Measurements from ENCODE around the gene F7. TPM values are rescaled to one million over a fixed set of nuclear protein-coding genes. Genes with fewer than 3 reads are reported as not detected.
"Not testable (repeated sequence)": the region's sequence is repeated elsewhere in the genome, so short reads cannot be mapped to it uniquely, and the experiment has no call there.

Gene F7
- total and polyA plus RNA-seq, 3 donors from 2014 or later: 2.2 to 4.9 (median 2.4) TPM

DNA sequence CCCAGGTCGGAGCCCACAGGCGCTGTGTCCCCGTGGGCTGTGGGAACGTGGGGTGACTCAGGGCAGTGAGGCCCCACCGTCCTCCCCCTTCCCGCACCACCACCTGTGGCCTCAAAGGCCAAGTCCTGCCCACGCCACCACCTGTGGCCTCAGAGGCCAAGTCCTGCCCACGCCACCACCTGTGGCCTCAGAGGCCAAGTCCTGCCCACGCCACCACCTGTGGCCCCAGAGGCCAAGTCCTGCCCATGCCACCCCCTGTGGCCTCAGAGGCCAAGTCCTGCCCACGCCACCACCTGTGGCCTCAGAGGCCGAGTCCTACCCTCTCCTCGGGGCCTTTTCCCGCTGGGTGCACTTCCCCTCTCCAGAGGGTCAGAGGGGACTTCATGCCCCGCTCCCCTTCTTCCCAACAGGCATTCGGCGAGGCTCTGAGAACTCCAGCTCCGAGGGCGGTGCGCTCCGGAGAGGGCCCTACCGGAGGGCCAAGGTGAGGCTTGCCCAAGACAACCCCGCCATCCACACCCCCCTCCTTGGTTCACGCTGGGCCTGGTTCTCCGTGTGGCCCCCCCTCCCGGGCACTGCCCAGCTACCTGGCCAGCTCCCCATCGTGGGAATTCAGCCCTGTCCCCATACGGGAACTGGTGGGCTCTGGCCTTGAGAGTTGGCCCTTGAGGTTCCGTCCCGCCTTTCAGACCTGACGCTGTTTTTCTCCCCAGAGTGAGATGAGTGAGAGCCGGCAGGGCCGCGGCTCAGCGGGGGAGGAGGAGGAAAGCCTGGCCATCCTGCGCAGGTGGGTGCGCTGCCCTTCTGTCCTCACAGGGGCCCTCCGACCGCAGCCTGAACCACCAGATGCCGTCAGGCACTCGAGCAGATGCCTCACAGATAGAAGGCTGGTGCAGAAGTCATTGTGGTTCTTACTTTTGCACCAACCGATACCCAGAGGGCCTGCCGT is 27.4 kb upstream of the F7 start:
- DNase-seq: no peak
- Histone ChIP-seq H3K27me3 (no peaks in the 10 kb centered on the region), H3K27ac (no peak overlapping the region), H3K36me3 (ENCODE audit: low read depth, missing control alignments) (no peaks in the 10 kb centered on the region), H3K4me1 (no peaks in the 10 kb centered on the region), H3K9me3 (no peaks in the 10 kb centered on the region), H3K4me3 (no peak overlapping the region)
- 90 to 92% methylated on average over 12 to 41 of the region's 42 CpGs for WGBS, 2 donors
- intact Hi-C loops (cut with DNase I; ENCODE audit: low total_unique reads): no loop called here
- TF ChIP-seq POLR2A (IDR thresholded peaks at IDR 0.05) (no peak), CTCF (IDR thresholded peaks at IDR 0.05) (no peak)

DNA sequence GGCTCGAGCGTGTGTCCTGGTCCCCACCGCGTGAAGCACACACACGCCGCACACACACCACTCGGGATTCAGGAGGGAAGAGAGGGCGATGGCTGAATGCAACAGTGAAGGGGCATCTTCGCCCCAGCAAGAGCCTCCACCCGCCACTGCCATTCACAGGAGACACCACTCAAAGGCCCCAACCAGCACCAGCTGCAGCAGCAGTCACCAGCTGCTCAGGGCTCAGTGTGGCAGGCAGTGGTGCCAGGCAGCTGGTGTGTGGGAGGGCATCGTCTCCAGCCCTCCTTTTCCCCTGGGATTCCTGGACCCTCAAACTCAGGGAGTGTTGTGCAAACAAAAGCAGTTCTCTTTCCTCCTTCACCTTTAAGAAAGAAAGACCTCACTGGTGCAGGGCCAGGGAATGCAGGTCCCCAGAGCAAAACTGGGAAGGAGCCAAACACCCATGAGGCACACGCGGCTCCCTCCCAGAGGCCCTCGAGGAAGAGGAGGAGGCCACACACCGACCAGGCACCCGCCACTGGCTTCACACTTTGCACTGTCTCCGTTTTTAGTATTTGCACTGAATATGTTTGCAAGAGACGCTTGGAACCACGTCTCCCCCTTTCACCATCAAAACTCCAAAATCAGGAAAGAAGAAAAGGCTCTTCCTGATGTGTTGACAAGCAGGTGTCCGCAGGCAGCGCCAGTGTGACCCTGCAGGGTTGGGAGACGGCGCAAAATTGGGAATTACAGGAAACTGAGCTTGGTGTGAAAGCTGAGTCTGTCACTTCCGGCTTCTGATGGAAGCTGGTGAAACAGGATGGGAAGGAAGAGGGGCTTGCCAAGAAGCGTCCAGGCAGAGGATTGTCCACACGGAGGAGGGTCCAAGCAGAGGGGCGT is 26.4 kb upstream of the F7 start:
- no peaks in the 10 kb centered on the region for H3K36me3 ChIP-seq (ENCODE audit: low read depth, missing control alignments)
- no peaks in the 10 kb centered on the region for H3K4me1 ChIP-seq
- DNase-seq: no peak
- intact Hi-C loops (cut with DNase I; ENCODE audit: low total_unique reads): no loop called here
- H3K27me3 ChIP-seq: no peaks in the 10 kb centered on the region
- TF ChIP-seq CTCF (IDR thresholded peaks at IDR 0.05) (no peak), POLR2A (IDR thresholded peaks at IDR 0.05) (no peak)
- no peaks in the 10 kb centered on the region for H3K9me3 ChIP-seq
- no peak overlapping the region for H3K27ac ChIP-seq
- 64 to 75% methylated on average over 16 to 27 of the region's 27 CpGs for WGBS, 2 donors
- H3K4me3 ChIP-seq: no peak overlapping the region

GRCh38 chr13:113079781-113080080 is 25.9 kb upstream of the F7 start:
- H3K9me3 ChIP-seq; H3K4me3 ChIP-seq; H3K27me3 ChIP-seq; H3K27ac ChIP-seq; intact Hi-C loops (cut with DNase I; ENCODE audit: low total_unique reads); DNase-seq; H3K4me1 ChIP-seq; H3K36me3 ChIP-seq (ENCODE audit: low read depth, missing control alignments): not testable (repeated sequence)
- WGBS, 2 donors: 60 to 61% methylated on average over 9 of the region's 9 CpGs

DNA sequence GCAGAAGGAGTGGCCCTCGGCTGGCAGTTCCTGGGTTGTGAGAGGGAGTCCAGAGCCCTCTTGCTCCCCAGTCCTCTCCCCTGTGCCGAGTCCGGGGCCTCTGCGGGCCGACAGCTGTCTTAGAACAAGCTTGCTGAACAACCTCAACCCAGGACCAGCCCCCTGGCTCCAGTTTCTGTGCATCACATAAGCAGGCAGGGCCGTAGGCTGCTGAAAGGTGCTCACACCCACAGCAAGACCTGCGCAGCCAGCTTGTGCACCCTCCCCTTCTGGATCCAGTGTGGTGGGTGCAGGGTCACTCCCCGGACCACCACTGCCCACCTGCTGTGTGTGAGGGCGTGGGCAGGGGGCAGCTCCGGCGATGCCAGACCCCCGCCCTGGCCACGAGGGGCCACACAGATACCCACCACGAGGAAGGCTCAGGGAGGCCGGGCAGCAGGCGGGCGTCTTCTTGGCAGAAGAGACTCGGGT is 25.2 kb upstream of the F7 start:
- Histone ChIP-seq H3K4me3 (no peak overlapping the region), H3K4me1 (no peaks in the 10 kb centered on the region), H3K9me3 (no peaks in the 10 kb centered on the region), H3K27ac (no peak overlapping the region), H3K36me3 (ENCODE audit: low read depth, missing control alignments) (no peaks in the 10 kb centered on the region), H3K27me3 (no peaks in the 10 kb centered on the region)
- intact Hi-C loops (cut with DNase I; ENCODE audit: low total_unique reads): no loop called here
- DNase-seq: no peak
- WGBS, 2 donors: 81 to 87% methylated on average over 14 to 17 of the region's 18 CpGs
- TF ChIP-seq CTCF (IDR thresholded peaks at IDR 0.05) (no peak), POLR2A (IDR thresholded peaks at IDR 0.05) (no peak)

GRCh38 chr13:113080901-113081521 is 24.6 kb upstream of the F7 start:
- TF ChIP-seq POLR2A (IDR thresholded peaks at IDR 0.05) (no peak), CTCF (IDR thresholded peaks at IDR 0.05) (no peak)
- 79 to 86% methylated on average over 6 to 25 of the region's 25 CpGs for WGBS, 2 donors
- intact Hi-C loops (cut with DNase I; ENCODE audit: low total_unique reads): no loop called here
- no peak for DNase-seq
- Histone ChIP-seq H3K27ac (no peak overlapping the region), H3K36me3 (ENCODE audit: low read depth, missing control alignments) (no peaks in the 10 kb centered on the region), H3K27me3 (no peaks in the 10 kb centered on the region), H3K4me1 (no peaks in the 10 kb centered on the region), H3K9me3 (no peaks in the 10 kb centered on the region), H3K4me3 (no peak overlapping the region)
